ENCODE results near the gene GUK1. TPM values are rescaled to one million over a fixed set of nuclear protein-coding genes. Genes with fewer than 3 reads are reported as not detected.

Gene GUK1
- total RNA-seq, 2 donors from 2014 or later: 252 to 422 TPM

DNA sequence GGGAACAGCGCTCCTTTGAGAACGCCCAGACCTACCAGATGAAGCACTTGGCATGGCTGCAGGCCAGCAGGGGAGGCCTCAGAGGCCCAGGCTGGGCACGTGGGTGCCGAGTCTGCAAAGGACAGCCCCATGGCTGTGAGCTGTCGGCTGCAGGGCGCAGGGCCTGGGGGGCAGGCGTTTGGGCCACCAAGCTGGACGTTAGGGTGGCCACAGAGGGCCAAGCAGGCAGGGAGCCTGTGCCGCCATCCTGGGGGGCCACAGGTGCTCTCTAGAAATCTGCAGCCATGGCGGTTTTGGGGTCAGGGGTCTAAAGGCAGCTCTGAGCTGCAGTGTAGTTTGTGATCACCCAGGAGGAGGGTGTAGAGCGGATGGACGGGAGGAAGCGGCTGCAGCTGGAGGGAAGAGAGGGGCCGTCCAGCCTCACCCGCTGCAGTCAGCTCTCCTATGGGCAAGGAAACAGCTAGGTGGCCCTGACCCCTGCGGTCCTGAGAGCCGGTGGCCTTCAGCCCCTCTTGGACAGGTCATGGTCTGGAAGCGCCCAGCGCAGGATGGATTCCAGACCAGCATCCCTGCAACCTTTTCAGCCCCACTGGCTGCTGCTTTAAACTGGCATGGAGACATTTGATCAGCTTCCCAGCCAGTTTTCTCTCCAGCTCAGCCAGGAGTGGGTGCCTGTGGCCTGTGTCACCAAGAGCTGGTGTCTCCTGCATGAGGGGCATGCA, 36.5 kb downstream of the GUK1 start:
- Histone ChIP-seq H3K9me3 (no peaks in the 10 kb centered on the region), H3K27ac (no peak overlapping the region), H3K4me1 (ENCODE audit: control insufficient read depth in 1 of 2, low read depth in 2 of 2) (no peaks in the 10 kb centered on the region), H3K4me3 (no peak overlapping the region), H3K27me3 (replicated peaks; ENCODE audit: insufficient read depth) (no peaks in the 10 kb centered on the region), H3K36me3 (peaks cover 10% of the 10 kb centered on the region)
- no peak for ATAC-seq (ENCODE audit: insufficient number of reproducible peaks, low FRiP score, low read depth)
- TF ChIP-seq, protein P1, sequence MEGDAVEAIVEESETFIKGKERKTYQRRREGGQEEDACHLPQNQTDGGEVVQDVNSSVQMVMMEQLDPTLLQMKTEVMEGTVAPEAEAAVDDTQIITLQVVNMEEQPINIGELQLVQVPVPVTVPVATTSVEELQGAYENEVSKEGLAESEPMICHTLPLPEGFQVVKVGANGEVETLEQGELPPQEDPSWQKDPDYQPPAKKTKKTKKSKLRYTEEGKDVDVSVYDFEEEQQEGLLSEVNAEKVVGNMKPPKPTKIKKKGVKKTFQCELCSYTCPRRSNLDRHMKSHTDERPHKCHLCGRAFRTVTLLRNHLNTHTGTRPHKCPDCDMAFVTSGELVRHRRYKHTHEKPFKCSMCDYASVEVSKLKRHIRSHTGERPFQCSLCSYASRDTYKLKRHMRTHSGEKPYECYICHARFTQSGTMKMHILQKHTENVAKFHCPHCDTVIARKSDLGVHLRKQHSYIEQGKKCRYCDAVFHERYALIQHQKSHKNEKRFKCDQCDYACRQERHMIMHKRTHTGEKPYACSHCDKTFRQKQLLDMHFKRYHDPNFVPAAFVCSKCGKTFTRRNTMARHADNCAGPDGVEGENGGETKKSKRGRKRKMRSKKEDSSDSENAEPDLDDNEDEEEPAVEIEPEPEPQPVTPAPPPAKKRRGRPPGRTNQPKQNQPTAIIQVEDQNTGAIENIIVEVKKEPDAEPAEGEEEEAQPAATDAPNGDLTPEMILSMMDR (IDR thresholded peaks at IDR 0.05): no peak
- no peak for DNase-seq (ENCODE audit: low spot score)

- no peak for ATAC-seq (ENCODE audit: insufficient number of reproducible peaks, low FRiP score, low read depth)
- H3K27ac ChIP-seq: no peak overlapping the region
These were observed 37.0 kb downstream of the GUK1 start for GRCh38 chr1:228177183-228177475.

GRCh38 chr1:228177721-228178710, 37.9 kb downstream of the GUK1 start:
- no peak for ATAC-seq (ENCODE audit: insufficient number of reproducible peaks, low FRiP score, low read depth)
- H3K27ac ChIP-seq: no peak overlapping the region
- H3K36me3 ChIP-seq: peaks cover 10% of the 10 kb centered on the region
- no peak for DNase-seq (ENCODE audit: low spot score)
- no peaks in the 10 kb centered on the region for H3K9me3 ChIP-seq
- TF ChIP-seq, protein P1 (IDR thresholded peaks at IDR 0.05): no peak
- H3K4me3 ChIP-seq: no peak overlapping the region
- no peaks in the 10 kb centered on the region for H3K4me1 ChIP-seq (ENCODE audit: control insufficient read depth in 1 of 2, low read depth in 2 of 2)
- no peaks in the 10 kb centered on the region for H3K27me3 ChIP-seq (replicated peaks; ENCODE audit: insufficient read depth)

More at GRCh38 chr1:228177183-228177475, 37.0 kb downstream of the GUK1 start:
- TF ChIP-seq, protein P1 (IDR thresholded peaks at IDR 0.05): no peak
- Histone ChIP-seq H3K9me3 (no peaks in the 10 kb centered on the region), H3K4me1 (ENCODE audit: control insufficient read depth in 1 of 2, low read depth in 2 of 2) (no peaks in the 10 kb centered on the region), H3K36me3 (peaks cover 10% of the 10 kb centered on the region), H3K4me3 (no peak overlapping the region), H3K27me3 (replicated peaks; ENCODE audit: insufficient read depth) (no peaks in the 10 kb centered on the region)
- DNase-seq (ENCODE audit: low spot score): no peak

DNA sequence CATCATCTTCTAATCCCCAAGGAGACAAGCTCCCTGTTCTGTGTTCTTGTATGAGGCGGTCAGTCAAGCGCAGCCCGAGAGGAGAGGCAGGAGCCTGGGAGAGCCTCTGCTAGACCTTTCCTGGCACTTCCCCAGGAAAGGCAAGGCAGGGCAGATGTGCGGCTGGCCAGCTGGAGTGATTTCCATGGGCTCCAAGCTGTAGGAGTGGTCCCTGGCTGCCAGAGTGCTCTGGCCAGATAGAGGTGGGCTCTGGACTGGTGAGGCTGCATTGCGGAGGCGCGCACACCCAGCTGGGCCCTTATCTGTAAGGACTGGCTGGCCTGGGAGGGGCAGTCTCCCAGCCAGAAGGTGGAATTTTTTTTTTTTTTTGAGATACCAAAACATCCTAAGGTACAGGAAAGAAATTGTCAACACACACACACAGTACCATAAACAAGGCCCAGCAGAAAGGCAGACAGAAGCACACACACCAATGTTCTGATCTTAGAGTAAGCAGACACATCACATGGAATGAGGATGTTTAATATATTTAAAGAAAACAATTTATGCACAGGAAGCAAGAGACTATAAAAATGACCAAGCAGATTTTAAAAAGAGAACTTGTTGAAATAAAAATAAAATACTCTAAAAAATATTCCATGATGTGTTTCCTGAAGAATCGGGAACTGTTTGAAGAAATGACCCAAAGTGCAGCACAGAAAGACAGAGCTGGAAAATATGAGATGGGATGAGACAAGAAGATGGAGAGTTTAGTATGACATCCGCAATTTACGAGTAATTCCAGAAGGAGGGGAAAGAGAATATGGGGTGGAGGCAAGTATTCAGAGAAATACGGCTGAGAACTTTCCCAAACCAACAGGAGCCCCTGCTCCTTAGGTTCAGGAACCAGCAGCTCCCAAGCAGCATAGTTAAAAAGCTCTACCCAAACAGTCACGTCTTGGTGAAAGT, 38.9 kb downstream of the GUK1 start:
- H3K27me3 ChIP-seq (replicated peaks; ENCODE audit: insufficient read depth): no peaks in the 10 kb centered on the region
- DNase-seq (ENCODE audit: low spot score) (no peak), ATAC-seq (ENCODE audit: insufficient number of reproducible peaks, low FRiP score, low read depth) (no peak)
- H3K4me3 ChIP-seq: no peak overlapping the region
- no peaks in the 10 kb centered on the region for H3K9me3 ChIP-seq
- TF ChIP-seq, protein P1 (IDR thresholded peaks at IDR 0.05): no peak
- no peak overlapping the region for H3K27ac ChIP-seq
- peaks cover 10% of the 10 kb centered on the region for H3K36me3 ChIP-seq
- no peaks in the 10 kb centered on the region for H3K4me1 ChIP-seq (ENCODE audit: control insufficient read depth in 1 of 2, low read depth in 2 of 2)

Data from thoracic aorta (tissue), 2 donors.